Gastroesophageal sphincter (tissue), 3 donors: ENCODE results near the gene ACOT7.

ENCODE experiments used
- POLR2A ChIP-seq, 2 donors: fragments of 450-650 bp; IDR thresholded peaks; one replicate each; pipeline ENCODE4 v1.6.1; 2017; ENCODE audit warnings: antibody characterized with exemption in 2 of 2, mild to moderate bottlenecking in 2 of 2, moderate library complexity in 1 of 2
- TF ChIP-seq, protein P1 (sequence below), 4 experiments: fragments of 200-600 bp in 2 of 4; fragments of 450-650 bp in 2 of 4; sonication (generic) in 1 of 4; IDR thresholded peaks; one replicate each; pipeline ENCODE4 v1.5.1; 2017 to 2019; ENCODE audit warnings: antibody characterized with exemption in 4 of 4, mild to moderate bottlenecking in 2 of 4, moderate library complexity in 2 of 4

GRCh38 chr1:6414881-6415626 is 21.5 kb upstream of the ACOT7 start:
- TF ChIP-seq, protein P1, sequence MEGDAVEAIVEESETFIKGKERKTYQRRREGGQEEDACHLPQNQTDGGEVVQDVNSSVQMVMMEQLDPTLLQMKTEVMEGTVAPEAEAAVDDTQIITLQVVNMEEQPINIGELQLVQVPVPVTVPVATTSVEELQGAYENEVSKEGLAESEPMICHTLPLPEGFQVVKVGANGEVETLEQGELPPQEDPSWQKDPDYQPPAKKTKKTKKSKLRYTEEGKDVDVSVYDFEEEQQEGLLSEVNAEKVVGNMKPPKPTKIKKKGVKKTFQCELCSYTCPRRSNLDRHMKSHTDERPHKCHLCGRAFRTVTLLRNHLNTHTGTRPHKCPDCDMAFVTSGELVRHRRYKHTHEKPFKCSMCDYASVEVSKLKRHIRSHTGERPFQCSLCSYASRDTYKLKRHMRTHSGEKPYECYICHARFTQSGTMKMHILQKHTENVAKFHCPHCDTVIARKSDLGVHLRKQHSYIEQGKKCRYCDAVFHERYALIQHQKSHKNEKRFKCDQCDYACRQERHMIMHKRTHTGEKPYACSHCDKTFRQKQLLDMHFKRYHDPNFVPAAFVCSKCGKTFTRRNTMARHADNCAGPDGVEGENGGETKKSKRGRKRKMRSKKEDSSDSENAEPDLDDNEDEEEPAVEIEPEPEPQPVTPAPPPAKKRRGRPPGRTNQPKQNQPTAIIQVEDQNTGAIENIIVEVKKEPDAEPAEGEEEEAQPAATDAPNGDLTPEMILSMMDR (IDR thresholded peaks at IDR 0.05): no peak
- TF ChIP-seq POLR2A (IDR thresholded peaks at IDR 0.05): no peak
